Measurements from ENCODE around the gene ANAPC7.

DNA sequence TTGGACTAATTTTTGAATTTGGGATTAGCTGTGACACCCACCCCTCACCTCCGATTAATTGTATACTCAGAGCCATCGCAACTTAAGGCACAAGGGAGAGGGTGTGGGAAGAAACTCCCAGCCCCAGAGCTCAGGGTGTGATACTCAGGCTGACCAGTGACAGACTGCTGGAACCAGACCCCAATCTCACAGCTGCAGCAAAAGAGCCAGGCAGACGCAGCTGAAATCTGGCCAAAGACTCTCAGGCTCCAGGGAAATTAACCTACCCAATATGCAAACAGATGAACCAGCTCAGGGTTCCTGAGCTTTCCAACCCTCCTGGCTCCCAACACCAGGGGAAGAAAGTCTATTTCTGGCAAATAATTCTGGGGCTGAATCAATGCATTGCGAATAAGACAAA lies 30.5 kb downstream of the ANAPC7 start:
- TF ChIP-seq, protein P1, sequence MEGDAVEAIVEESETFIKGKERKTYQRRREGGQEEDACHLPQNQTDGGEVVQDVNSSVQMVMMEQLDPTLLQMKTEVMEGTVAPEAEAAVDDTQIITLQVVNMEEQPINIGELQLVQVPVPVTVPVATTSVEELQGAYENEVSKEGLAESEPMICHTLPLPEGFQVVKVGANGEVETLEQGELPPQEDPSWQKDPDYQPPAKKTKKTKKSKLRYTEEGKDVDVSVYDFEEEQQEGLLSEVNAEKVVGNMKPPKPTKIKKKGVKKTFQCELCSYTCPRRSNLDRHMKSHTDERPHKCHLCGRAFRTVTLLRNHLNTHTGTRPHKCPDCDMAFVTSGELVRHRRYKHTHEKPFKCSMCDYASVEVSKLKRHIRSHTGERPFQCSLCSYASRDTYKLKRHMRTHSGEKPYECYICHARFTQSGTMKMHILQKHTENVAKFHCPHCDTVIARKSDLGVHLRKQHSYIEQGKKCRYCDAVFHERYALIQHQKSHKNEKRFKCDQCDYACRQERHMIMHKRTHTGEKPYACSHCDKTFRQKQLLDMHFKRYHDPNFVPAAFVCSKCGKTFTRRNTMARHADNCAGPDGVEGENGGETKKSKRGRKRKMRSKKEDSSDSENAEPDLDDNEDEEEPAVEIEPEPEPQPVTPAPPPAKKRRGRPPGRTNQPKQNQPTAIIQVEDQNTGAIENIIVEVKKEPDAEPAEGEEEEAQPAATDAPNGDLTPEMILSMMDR (IDR thresholded peaks at IDR 0.05) = no peak
- TF ChIP-seq POLR2A (IDR thresholded peaks at IDR 0.05) = no peak
